Right lobe of liver (tissue), 6 donors: ENCODE measurements around the gene WNT9B. TPM values are rescaled to one million over a fixed set of nuclear protein-coding genes. Genes with fewer than 3 reads are reported as not detected.

Experiments
- ATAC-seq, 4 donors: fragments of 200-7000 bp; cut with Tn5 transposase; one replicate each; pipeline ENCODE4 v1.9.1; 2020; ENCODE audit warnings: mild to moderate bottlenecking in 4 of 4, moderate library complexity in 4 of 4
- DNase-seq, 3 donors: peaks; one replicate each; pipeline ENCODE4 v3.0.0-alpha.2; 2020
- H3K27ac ChIP-seq, 3 donors: fragments of 200-600 bp; one replicate each; pipeline ENCODE4 v1.8.0; 2022
- H3K27me3 ChIP-seq, 2 donors: fragments of 200-600 bp; one replicate each; pipeline ENCODE4 v1.8.0; 2022
- H3K36me3 ChIP-seq, 4 donors: fragments of 200-600 bp; sonication (generic) in 1 of 4; one replicate each; pipeline versions ENCODE4 v1.5.1 to v1.8.0; 2017 to 2022; ENCODE audit warnings: control low read depth in 1 of 4
- H3K4me1 ChIP-seq, 4 donors: fragments of 200-600 bp; sonication (generic) in 1 of 4; one replicate each; pipeline versions ENCODE4 v1.5.1 to v1.8.0; 2017 to 2022; ENCODE audit warnings: control low read depth in 1 of 4
- H3K4me3 ChIP-seq, 3 donors: fragments of 200-600 bp; one replicate each; pipeline ENCODE4 v1.8.0; 2022
- H3K9me3 ChIP-seq, 4 donors: fragments of 200-600 bp; sonication (generic) in 1 of 4; one replicate each; pipeline versions ENCODE4 v1.5.1 to v1.8.0; 2017 to 2022; ENCODE audit warnings: control low read depth in 1 of 4
- CTCF ChIP-seq, 4 donors: fragments of 200-600 bp in 3 of 4; fragments of 450-650 bp in 1 of 4; IDR thresholded peaks; one replicate each; pipeline versions ENCODE4 v1.5.1 to v1.8.0; 2016 to 2022; ENCODE audit warnings: antibody characterized with exemption in 4 of 4, mild to moderate bottlenecking in 2 of 4
- POLR2A ChIP-seq: fragments of 450-650 bp; IDR thresholded peaks from one replicate; pipeline ENCODE4 v1.6.1; 2017; ENCODE audit warnings: antibody characterized with exemption, mild to moderate bottlenecking
- WGBS: methylation state at CpG from one replicate; pipeline ENCODE4 v1.1.6; 2018; ENCODE audit warnings: low coverage, low lambda C conversion rate; ENCODE audit not compliant: insufficient coverage; ENCODE audit errors: missing lambda C conversion rate; 5-methylcytosine and 5-hydroxymethylcytosine counted together
- intact Hi-C, 2 donors: fragments of 100-400 bp; cut with DNase I; formaldehyde crosslinking; loops; one replicate each; pipeline versions ENCODE4 v1.11.2 to v1.14.1; 2022
- total RNA-seq, 6 experiments: library from RNA; depleted of rRNA in 2 of 6; stranded (reverse); fragments of >200 nt in 2 of 6; fragmentation: NEBNext Ultra II Directional in 3 of 6; extraction: Animal tissue kit (Norgen Biotek cat#: 25700) in 3 of 6; gene quantifications; one replicate each; pipeline versions ENCODE4 v1.1.0 to v1.2.4, GENCODE V29; 2016 to 2023
- donor health status: DM: no; HTN: yes; CAD: no.
- donor health status: DM: no; HTN: no; CAD: no.
- donor health status: DM: no; HTN: no; CAD: no.
- donor health status: DM: no; HTN: yes; CAD: no.
- donor health status: DM: no; HTN: yes; CAD: no.

The WNT9B gene
- total RNA-seq, 6 experiments from 2014 or later = 0.55 to 1.7 (median 1.2) TPM; not detected in 3

- H3K4me1 ChIP-seq = peaks cover 0 to 29% (median 12%) of the 10 kb centered on the region in 4 donors
- intact Hi-C loops = no loop called here
- peak; percentile 96 to 98 (median 98) for ATAC-seq
- H3K4me3 ChIP-seq = peak within 1 kb of the TSS; percentile 87 to 96 (median 95)
- H3K36me3 ChIP-seq = no peaks in the 10 kb centered on the region
- TF ChIP-seq CTCF (IDR thresholded peaks at IDR 0.05) (no peak), POLR2A (peak; percentile 93)
- peak within 1 kb of the TSS; percentile 94 to 98 (median 98) for H3K27ac ChIP-seq
- DNase-seq = peak; percentile 90 to 93 (median 91)
- WGBS = 0% methylated on average over 18 of the region's 52 CpGs
- no peaks in the 10 kb centered on the region for H3K9me3 ChIP-seq
- H3K27me3 ChIP-seq = no peaks in the 10 kb centered on the region
These were observed 71.6 kb downstream of the WNT9B start, which contains the start of gene GOSR2 for GRCh38 chr17:46922804-46923635. Gene GOSR2, plus strand, starts transcription at chr17:46923160. Its CDS starts 33 bp downstream, at chr17:46923193.

GRCh38 chr17:46925185-46925868, 73.9 kb downstream of the WNT9B start:
- intact Hi-C loops = no loop called here
- no peak for TF ChIP-seq CTCF (IDR thresholded peaks at IDR 0.05)
- Histone ChIP-seq H3K9me3 (no peaks in the 10 kb centered on the region), H3K4me3 (no peak overlapping the region), H3K27ac (no peak overlapping the region), H3K36me3 (peaks cover 0 to 7% (median 1%) of the 10 kb centered on the region in 4 donors), H3K4me1 (peaks cover 0 to 29% (median 12%) of the 10 kb centered on the region in 4 donors), H3K27me3 (no peaks in the 10 kb centered on the region)
- DNase-seq = no peak
- ATAC-seq = peak in 1 of 4 donors; percentile 39
- WGBS = 37% methylated on average over 5 of the region's 5 CpGs

- Histone ChIP-seq H3K9me3 (no peaks in the 10 kb centered on the region), H3K4me1 (peaks cover 0 to 27% (median 12%) of the 10 kb centered on the region in 4 donors), H3K36me3 (peaks cover 5 to 37% (median 24%) of the 10 kb centered on the region in 4 donors), H3K4me3 (no peak overlapping the region), H3K27me3 (no peaks in the 10 kb centered on the region), H3K27ac (no peak overlapping the region)
- DNase-seq (no peak), ATAC-seq (peak in 3 of 4 donors; percentile 15 to 67 (median 20))
- intact Hi-C loops = no loop called here
- WGBS = 65% methylated on average over 9 of the region's 10 CpGs
- no peak for TF ChIP-seq CTCF (IDR thresholded peaks at IDR 0.05)
- no peak for TF ChIP-seq POLR2A
These were observed 77.3 kb downstream of the WNT9B start for GRCh38 chr17:46928467-46929261.

- TF ChIP-seq CTCF (IDR thresholded peaks at IDR 0.05) (no peak), POLR2A (no peak)
- Histone ChIP-seq H3K36me3 (peaks cover 5 to 44% (median 27%) of the 10 kb centered on the region in 4 donors), H3K4me1 (peaks cover 0 to 20% (median 8%) of the 10 kb centered on the region in 4 donors), H3K27ac (no peak overlapping the region), H3K27me3 (no peaks in the 10 kb centered on the region), H3K9me3 (no peaks in the 10 kb centered on the region), H3K4me3 (no peak overlapping the region)
- intact Hi-C loops = no loop called here
- peak in 3 of 4 donors; percentile 33 to 80 (median 33) for ATAC-seq
- DNase-seq = no peak
- 74% methylated on average over 5 of the region's 6 CpGs for WGBS
These were observed 78.0 kb downstream of the WNT9B start for GRCh38 chr17:46929413-46929812.
